Glomerular visceral epithelial cell (primary cell): ENCODE data around the gene COX4I2.
"Not testable (repeated sequence)": the region's sequence is repeated elsewhere in the genome, so short reads cannot be mapped to it uniquely, and the experiment has no call there.

ENCODE experiments used
- DNase-seq: peaks from one replicate; pipeline ENCODE4 v3.0.0-alpha.2; 2016; ENCODE audit errors: extremely low spot score

Gene COX4I2

DNA sequence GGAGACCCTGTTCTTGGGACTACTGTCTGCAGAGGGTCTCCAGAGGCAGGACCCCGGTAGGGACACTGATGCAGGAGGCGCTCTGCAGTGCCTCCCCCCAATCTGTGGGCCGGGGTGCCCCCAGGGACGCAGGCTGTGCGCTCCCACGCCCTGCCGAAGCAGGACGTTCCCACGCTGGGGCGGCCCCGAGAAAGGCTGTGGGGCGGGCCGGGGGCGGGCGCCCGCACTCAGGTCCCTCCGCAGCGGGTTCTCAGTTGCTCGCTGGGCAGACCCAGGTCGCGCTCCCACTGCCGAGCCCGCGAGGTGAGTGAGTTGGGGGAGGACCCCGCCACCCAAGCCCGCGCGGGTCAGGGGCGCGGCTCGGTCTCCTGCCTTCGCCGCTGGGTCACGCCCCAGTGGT lies at the start of gene COX4I2:
Gene COX4I2, plus strand, starts transcription at position 253 of the 400 bp plus-strand sequence. CDS start 1,106 bp downstream, outside the sequence.
- DNase-seq: no peak

DNA sequence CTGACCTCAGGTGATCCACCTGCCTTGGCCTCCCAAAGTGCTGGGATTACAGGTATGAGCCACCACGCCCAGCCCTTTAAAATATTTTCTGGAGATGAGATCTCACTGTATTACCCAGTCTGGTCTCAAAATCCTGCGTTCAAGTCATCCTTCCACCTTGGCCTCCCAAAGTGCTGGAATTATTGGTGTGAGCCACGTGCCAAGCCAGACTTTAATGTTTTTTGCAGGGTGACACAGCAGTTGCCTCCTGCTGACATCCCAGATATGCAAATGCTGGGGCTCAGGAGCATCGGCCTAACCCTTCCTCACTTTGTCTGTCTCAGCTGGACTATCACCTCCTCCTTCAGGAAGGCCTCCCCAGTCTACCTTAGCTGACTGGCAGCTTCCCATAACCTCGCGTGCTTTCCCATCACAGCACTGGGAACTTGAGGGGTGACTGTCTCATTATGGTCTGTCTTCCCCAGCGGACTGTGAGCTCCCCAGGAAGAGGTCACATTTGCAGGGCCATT lies 46.9 kb upstream of the COX4I2 start:
- no peak for DNase-seq

DNA sequence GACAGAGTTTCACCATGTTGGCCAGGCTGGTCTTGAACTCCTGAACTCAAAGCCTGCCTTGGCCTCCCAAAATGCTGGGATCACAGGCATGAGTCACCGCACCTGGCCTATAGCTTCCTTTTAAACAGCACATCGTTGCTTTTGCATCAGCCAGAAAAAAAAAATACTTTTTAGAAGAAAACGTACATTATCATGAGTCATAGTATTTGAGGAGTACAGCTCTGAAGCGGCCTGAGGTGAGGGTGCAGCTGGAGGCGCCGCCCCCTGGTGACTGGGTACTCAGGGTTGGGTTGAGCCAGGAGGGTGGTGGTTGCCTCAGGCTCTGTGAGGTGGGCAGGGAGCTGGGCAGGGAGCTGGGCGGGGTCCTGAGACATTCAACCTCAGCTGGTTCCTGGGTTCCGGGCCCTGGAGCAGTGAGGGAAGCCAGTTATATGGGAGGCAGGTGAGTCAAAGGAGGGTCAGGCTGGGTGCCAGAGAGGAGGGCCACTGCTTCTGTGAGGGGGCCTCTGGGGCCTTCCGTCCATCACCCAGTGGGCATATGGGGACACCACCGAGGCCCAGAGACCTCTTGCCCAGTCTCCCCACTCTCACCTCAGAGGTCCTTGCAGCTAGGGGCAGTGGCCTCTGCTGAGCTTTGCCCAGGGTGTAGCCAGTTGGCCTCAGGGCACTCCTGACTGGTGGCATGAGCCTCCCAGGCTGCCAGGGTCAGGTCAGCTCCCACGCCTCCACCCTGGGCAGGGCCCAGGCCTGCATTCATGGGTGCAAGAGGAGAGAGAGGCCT lies 44.3 kb upstream of the COX4I2 start:
- DNase-seq: peak; percentile 94

GRCh38 chr20:31594002-31594557 lies 43.6 kb upstream of the COX4I2 start:
- no peak for DNase-seq

GRCh38 chr20:31594558-31595379 lies 42.9 kb upstream of the COX4I2 start:
- DNase-seq: no peak

GRCh38 chr20:31595380-31595653 lies 42.4 kb upstream of the COX4I2 start:
- no peak for DNase-seq

DNA sequence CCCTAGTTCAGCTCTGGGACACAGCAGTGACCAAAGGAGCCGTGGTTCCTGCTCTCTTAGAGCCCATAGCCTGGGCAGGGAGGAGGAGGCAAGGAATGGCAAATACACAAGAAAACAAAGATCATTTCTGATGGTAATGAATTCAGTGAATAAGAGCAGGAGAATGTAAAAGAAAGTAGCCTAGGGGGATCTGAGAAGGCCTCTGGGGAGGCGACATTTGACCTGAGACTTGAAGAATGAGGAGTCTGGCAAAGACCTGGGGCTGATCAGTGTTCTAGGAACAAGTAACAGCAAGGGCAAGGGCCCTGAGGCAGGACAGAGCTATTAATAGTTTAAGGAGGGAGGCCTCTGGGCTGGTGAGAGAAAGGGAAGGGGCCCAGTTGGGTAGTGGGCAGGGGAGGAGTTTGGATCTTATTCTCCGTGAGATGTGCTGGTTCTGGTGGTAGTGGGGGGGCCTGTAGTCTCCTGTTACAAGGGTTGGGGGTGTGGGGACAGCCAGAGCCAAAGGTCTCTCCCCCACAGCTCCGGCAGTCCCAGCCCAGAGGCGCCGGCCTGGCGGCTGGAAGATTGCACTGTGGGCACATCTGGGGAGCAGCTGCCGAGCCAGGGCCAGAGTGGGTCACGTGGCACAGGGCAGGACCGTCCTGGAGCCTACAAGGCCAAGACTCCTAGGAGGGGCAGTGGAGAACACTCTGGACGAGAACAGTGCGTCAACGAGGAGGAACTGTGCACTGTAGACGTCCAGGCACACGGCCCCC lies 41.9 kb upstream of the COX4I2 start:
- no peak for DNase-seq

GRCh38 chr20:31596412-31596715 lies 41.3 kb upstream of the COX4I2 start:
- DNase-seq: not testable (repeated sequence)

DNA sequence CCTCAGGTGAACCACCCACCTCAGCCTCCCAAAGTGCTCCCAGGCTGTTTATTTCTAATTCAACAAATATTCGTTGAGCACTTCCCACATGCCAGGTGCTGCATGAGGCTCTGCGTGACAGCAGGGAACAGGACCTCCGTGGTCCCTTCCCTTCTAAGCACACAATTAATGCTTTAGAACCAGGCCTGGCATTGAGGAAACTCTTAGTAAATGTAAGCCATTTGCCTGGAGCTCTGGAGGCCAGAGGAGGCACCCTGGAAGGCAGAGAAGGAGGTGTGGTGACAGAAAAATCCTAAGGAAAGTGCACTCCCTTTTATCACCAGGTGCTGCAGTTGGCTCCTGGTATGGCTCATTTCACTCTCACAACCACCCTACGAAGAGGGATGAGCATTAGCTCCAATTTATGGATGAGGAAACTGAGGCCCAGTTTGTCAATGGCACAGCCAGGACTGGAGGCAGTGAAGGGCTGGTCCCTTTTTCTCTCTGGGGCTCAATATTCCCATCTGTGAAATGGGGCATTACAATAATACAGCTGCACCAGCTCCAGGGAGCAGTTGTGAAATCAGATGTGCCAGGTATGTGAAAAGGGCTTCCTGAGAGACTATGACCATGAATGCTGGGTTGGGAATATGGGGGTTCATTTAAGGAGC lies 40.8 kb upstream of the COX4I2 start:
- no peak for DNase-seq

DNA sequence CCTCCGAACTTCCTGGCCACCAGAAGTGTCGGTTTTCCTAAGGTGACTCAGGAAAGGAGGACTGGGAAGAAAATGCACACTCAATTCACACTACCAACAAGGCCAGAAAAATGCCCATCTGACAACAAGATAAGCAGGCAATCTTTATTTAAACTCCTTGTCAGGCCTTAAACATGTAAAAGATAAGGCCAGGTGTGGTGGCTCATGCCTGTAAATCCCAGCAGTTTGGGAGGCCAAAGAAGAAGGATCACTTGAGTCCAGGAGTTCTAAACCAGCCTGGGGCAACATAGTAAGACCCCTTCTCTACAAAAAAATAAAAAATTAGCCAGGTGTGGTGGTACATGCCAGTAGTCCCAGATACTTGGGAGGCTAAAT lies 40.2 kb upstream of the COX4I2 start:
- no peak for DNase-seq

- DNase-seq: no peak
These were observed 35.3 kb upstream of the COX4I2 start for GRCh38 chr20:31602431-31602778.

- peak; percentile 93 for DNase-seq
These were observed 34.8 kb upstream of the COX4I2 start for GRCh38 chr20:31602779-31603441.

- DNase-seq: peak; percentile 97
These were observed 33.7 kb upstream of the COX4I2 start for GRCh38 chr20:31603822-31604566.

GRCh38 chr20:31604567-31605030 lies 33.1 kb upstream of the COX4I2 start:
- no peak for DNase-seq

- peak; percentile 98 for DNase-seq
These were observed 32.4 kb upstream of the COX4I2 start, which contains the start of gene ID1 for GRCh38 chr20:31605031-31605901. Gene ID1 (plus strand): TSS chr20:31605289. CDS start chr20:31605388, 99 bp downstream.

- peak; percentile 40 for DNase-seq
These were observed 31.6 kb upstream of the COX4I2 start for GRCh38 chr20:31605902-31606803.

GRCh38 chr20:31606804-31607639 lies 30.7 kb upstream of the COX4I2 start:
- DNase-seq: peak; percentile 62
